Measurements from ENCODE around the gene DUSP22. TPM values are rescaled to one million over a fixed set of nuclear protein-coding genes. Genes with fewer than 3 reads are reported as not detected.
"Not testable (repeated sequence)": the region's sequence is repeated elsewhere in the genome, so short reads cannot be mapped to it uniquely, and the experiment has no call there.

Gene DUSP22
- total RNA-seq, 1 donor, result 37.7 TPM

GRCh38 chr6:367891-368630 lies 75.8 kb downstream of the DUSP22 start:
- H3K9me3 ChIP-seq (ENCODE audit: low read depth, low read length), result no peaks in the 10 kb centered on the region
- no peak overlapping the region for H3K4me3 ChIP-seq (ENCODE audit: low read length)
- no peaks in the 10 kb centered on the region for H3K27me3 ChIP-seq (ENCODE audit: insufficient read depth, low read length)
- peaks cover 14% of the 10 kb centered on the region for H3K4me1 ChIP-seq (ENCODE audit: insufficient read depth, low read length)

GRCh38 chr6:369559-370431 lies 77.5 kb downstream of the DUSP22 start:
- no peaks in the 10 kb centered on the region for H3K9me3 ChIP-seq (ENCODE audit: low read depth, low read length)
- no peak overlapping the region for H3K4me3 ChIP-seq (ENCODE audit: low read length)
- H3K4me1 ChIP-seq (ENCODE audit: insufficient read depth, low read length), result peaks cover 15% of the 10 kb centered on the region
- no peaks in the 10 kb centered on the region for H3K27me3 ChIP-seq (ENCODE audit: insufficient read depth, low read length)

- no peaks in the 10 kb centered on the region for H3K27me3 ChIP-seq (ENCODE audit: insufficient read depth, low read length)
- H3K4me3 ChIP-seq (ENCODE audit: low read length), result no peak overlapping the region
- no peaks in the 10 kb centered on the region for H3K9me3 ChIP-seq (ENCODE audit: low read depth, low read length)
- H3K4me1 ChIP-seq (ENCODE audit: insufficient read depth, low read length), result peaks cover 13% of the 10 kb centered on the region
Measured at GRCh38 chr6:370555-370954, 78.3 kb downstream of the DUSP22 start.

- peaks cover 14% of the 10 kb centered on the region for H3K4me1 ChIP-seq (ENCODE audit: insufficient read depth, low read length)
- H3K27me3 ChIP-seq (ENCODE audit: insufficient read depth, low read length); H3K9me3 ChIP-seq (ENCODE audit: low read depth, low read length); H3K4me3 ChIP-seq (ENCODE audit: low read length): not testable (repeated sequence)
Measured at GRCh38 chr6:371851-372250, 79.6 kb downstream of the DUSP22 start.

- Histone ChIP-seq H3K9me3 (ENCODE audit: low read depth, low read length) (no peaks in the 10 kb centered on the region), H3K27me3 (ENCODE audit: insufficient read depth, low read length) (no peaks in the 10 kb centered on the region), H3K4me3 (ENCODE audit: low read length) (no peak overlapping the region), H3K4me1 (ENCODE audit: insufficient read depth, low read length) (peaks cover 20% of the 10 kb centered on the region)
Measured at GRCh38 chr6:372336-372911, 80.1 kb downstream of the DUSP22 start.

- H3K9me3 ChIP-seq (ENCODE audit: low read depth, low read length), result no peaks in the 10 kb centered on the region
- H3K4me3 ChIP-seq (ENCODE audit: low read length), result no peak overlapping the region
- H3K27me3 ChIP-seq (ENCODE audit: insufficient read depth, low read length), result no peaks in the 10 kb centered on the region
- peaks cover 20% of the 10 kb centered on the region for H3K4me1 ChIP-seq (ENCODE audit: insufficient read depth, low read length)
Measured at GRCh38 chr6:373031-373430, 80.7 kb downstream of the DUSP22 start.

GRCh38 chr6:373773-374724 lies 81.8 kb downstream of the DUSP22 start:
- Histone ChIP-seq H3K4me1 (ENCODE audit: insufficient read depth, low read length) (peaks cover 27% of the 10 kb centered on the region), H3K27me3 (ENCODE audit: insufficient read depth, low read length) (no peaks in the 10 kb centered on the region), H3K4me3 (ENCODE audit: low read length) (no peak overlapping the region), H3K9me3 (ENCODE audit: low read depth, low read length) (no peaks in the 10 kb centered on the region)

- Histone ChIP-seq H3K27me3 (ENCODE audit: insufficient read depth, low read length) (no peaks in the 10 kb centered on the region), H3K9me3 (ENCODE audit: low read depth, low read length) (no peaks in the 10 kb centered on the region), H3K4me3 (ENCODE audit: low read length) (no peak overlapping the region), H3K4me1 (ENCODE audit: insufficient read depth, low read length) (peaks cover 36% of the 10 kb centered on the region)
Measured at GRCh38 chr6:374956-375355, 82.7 kb downstream of the DUSP22 start.

GRCh38 chr6:376827-377640 lies 84.7 kb downstream of the DUSP22 start:
- Histone ChIP-seq H3K4me1 (ENCODE audit: insufficient read depth, low read length) (peaks cover 36% of the 10 kb centered on the region), H3K4me3 (ENCODE audit: low read length) (no peak overlapping the region), H3K27me3 (ENCODE audit: insufficient read depth, low read length) (no peaks in the 10 kb centered on the region), H3K9me3 (ENCODE audit: low read depth, low read length) (no peaks in the 10 kb centered on the region)

GRCh38 chr6:377641-378020 lies 85.3 kb downstream of the DUSP22 start:
- H3K27me3 ChIP-seq (ENCODE audit: insufficient read depth, low read length); H3K9me3 ChIP-seq (ENCODE audit: low read depth, low read length); H3K4me3 ChIP-seq (ENCODE audit: low read length): not testable (repeated sequence)
- peaks cover 31% of the 10 kb centered on the region for H3K4me1 ChIP-seq (ENCODE audit: insufficient read depth, low read length)

- Histone ChIP-seq H3K4me3 (ENCODE audit: low read length) (no peak overlapping the region), H3K27me3 (ENCODE audit: insufficient read depth, low read length) (no peaks in the 10 kb centered on the region), H3K4me1 (ENCODE audit: insufficient read depth, low read length) (peaks cover 27% of the 10 kb centered on the region), H3K9me3 (ENCODE audit: low read depth, low read length) (no peaks in the 10 kb centered on the region)
Measured at GRCh38 chr6:378090-378957, 86.0 kb downstream of the DUSP22 start.

GRCh38 chr6:378958-379409 lies 86.7 kb downstream of the DUSP22 start:
- Histone ChIP-seq H3K9me3 (ENCODE audit: low read depth, low read length) (no peaks in the 10 kb centered on the region), H3K4me1 (ENCODE audit: insufficient read depth, low read length) (peaks cover 32% of the 10 kb centered on the region), H3K27me3 (ENCODE audit: insufficient read depth, low read length) (no peaks in the 10 kb centered on the region), H3K4me3 (ENCODE audit: low read length) (no peak overlapping the region)

Measured in mononuclear cell (primary cell).